ENCODE data around the gene ZNF277.

The ZNF277 gene

DNA sequence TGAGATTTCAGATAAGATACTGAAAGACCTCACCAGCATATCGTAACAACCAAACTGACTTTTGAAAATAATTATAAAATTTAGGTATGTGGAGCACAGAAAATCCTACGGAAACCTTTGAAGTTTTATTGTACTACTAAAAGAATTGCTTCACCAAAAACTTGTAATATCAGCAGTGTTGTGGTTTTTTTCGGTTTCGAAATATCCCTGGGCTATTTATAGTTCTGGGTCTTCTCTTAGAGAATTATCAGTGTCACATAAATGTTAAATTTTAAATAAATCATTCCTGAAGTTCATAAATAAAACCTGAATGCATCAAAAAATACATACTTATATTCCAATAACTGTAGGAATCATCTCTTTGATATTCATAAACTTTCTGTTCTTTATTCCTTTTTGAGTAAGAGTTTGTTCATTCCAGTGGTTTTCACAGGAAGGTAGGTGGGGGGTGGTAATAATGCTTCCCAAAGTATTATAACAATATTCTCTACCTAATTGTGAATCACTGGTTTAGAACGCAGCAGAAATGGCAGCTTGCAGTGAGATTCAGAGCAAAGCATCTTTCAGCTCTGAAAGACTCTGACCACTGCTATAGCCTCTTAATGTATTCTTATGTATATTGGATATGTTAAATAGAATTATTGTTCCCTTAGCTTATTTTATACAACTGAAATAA is 60.2 kb downstream of the ZNF277 start:
- no peak for DNase-seq (ENCODE audit: low read depth)
- TF ChIP-seq CTCF (IDR thresholded peaks at IDR 0.05; ENCODE audit: control insufficient read depth, extremely low read depth, insufficient read depth), result no peak
- no peak overlapping the region for H3K4me3 ChIP-seq (ENCODE audit: low read depth, low read length)

- H3K4me3 ChIP-seq (ENCODE audit: low read depth, low read length), result no peak overlapping the region
- no peak for TF ChIP-seq CTCF (IDR thresholded peaks at IDR 0.05; ENCODE audit: control insufficient read depth, extremely low read depth, insufficient read depth)
- DNase-seq (ENCODE audit: low read depth), result peak; percentile 68
Observed at GRCh38 chr7:112267944-112268691, 61.6 kb downstream of the ZNF277 start.

- no peak for TF ChIP-seq CTCF (IDR thresholded peaks at IDR 0.05; ENCODE audit: control insufficient read depth, extremely low read depth, insufficient read depth)
- H3K4me3 ChIP-seq (ENCODE audit: low read depth, low read length), result no peak overlapping the region
- no peak for DNase-seq (ENCODE audit: low read depth)
Observed at GRCh38 chr7:112271162-112271561, 64.7 kb downstream of the ZNF277 start.

GRCh38 chr7:112272921-112273561 is 66.5 kb downstream of the ZNF277 start:
- H3K4me3 ChIP-seq (ENCODE audit: low read depth, low read length), result no peak overlapping the region
- no peak for TF ChIP-seq CTCF (IDR thresholded peaks at IDR 0.05; ENCODE audit: control insufficient read depth, extremely low read depth, insufficient read depth)
- no peak for DNase-seq (ENCODE audit: low read depth)

DNA sequence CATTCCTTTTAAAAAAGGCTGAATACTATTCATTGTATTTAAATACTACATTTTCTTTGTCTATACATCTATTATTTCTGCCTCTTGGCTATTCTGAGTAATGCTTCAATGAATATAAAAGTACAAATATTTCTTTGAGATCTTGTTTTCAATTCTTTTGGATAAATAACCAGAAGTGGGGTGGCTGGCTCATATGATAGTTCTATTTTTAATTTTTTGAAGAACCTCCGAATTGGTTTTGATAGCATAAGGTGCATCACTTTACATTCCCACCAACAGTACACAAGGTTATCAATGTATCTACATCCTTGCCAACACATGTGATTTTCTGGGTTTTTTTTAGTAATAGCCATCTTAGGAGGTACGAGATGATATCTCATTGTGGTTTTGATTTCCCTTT is 72.5 kb downstream of the ZNF277 start:
- no peak overlapping the region for H3K4me3 ChIP-seq (ENCODE audit: low read depth, low read length)
- TF ChIP-seq CTCF (IDR thresholded peaks at IDR 0.05; ENCODE audit: control insufficient read depth, extremely low read depth, insufficient read depth), result no peak
- no peak for DNase-seq (ENCODE audit: low read depth)

- no peak overlapping the region for H3K4me3 ChIP-seq (ENCODE audit: low read depth, low read length)
- DNase-seq (ENCODE audit: low read depth), result no peak
- no peak for TF ChIP-seq CTCF (IDR thresholded peaks at IDR 0.05; ENCODE audit: control insufficient read depth, extremely low read depth, insufficient read depth)
Observed at GRCh38 chr7:112280267-112280666, 73.8 kb downstream of the ZNF277 start.
